Activated CD4-positive, alpha-beta T cell treated with anti-CD3 and anti-CD28 coated beads, Interleukin-2, amount 50 U/mL, for 1 hour (primary cell): ENCODE measurements around the gene RAD51B.
A peak's percentile ranks its signal among the peaks of the same experiment; 100 is the strongest.

Experiments
- DNase-seq: peaks from one replicate; pipeline ENCODE4 v3.0.0-alpha.2; 2020

RAD51B gene

GRCh38 chr14:68730348-68730747, 910.8 kb downstream of the RAD51B start:
- no peak for DNase-seq

- DNase-seq = no peak
Observed at GRCh38 chr14:68730811-68731425, 911.3 kb downstream of the RAD51B start.

DNA sequence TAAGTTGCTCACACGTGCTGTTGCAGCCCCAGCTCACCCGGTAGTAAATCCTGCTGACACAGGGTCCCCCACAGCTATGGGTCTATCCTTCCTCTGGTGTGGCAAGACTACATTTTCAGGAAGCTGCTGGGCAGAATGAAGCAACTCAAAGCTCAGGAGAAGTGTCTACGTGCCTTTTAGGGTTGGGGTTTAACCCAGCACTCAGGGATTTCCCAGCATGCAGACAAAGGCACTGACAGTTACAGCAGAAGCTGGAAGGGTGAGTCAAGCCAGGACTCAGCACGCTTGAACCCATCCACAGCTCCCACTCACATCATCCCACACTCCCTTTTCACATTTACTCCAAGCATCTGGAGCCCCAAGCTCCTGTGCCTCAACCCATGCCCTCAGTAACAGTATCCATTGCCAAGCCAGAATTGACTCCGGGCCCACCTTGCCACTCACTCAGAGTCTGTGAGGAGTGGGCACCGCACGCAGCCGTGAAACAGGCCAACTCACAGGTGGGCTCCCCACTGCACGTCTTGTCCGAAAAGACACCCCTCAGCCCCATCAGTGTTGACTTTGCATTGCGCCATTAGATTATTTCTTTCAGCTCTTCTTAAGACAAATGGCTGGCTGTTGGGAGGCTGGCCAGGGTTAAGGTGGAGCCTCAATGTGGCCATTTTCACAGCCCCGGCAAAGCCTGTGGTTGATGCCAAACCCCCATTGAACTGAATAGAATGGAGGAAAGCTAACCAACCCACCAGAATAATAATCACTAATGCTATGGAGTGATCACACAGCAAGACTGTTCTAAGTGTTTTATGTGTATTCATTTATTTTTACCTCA, 913.7 kb downstream of the RAD51B start:
- DNase-seq = no peak

- peak; percentile 26 for DNase-seq
Observed at GRCh38 chr14:68734231-68734732, 914.7 kb downstream of the RAD51B start.

DNA sequence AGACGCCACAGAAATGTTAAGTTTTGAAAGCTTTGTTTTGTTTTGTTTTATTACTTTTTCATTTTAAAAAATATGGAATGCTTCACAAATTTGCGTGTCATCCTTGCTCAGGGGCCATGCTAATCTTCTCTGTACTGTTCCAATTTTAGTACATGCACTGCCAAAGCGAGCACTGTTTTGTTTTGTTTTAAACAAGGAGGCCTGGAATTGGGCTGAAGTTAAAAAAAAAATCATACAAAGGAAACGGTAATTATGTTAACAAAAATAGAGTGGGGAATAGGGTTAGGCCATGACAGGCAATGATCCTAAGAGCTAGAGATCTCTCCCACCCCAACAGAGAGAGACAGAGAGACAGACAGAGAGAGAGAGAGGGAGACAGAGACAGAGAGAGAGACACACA, 916.3 kb downstream of the RAD51B start:
- DNase-seq = no peak

DNA sequence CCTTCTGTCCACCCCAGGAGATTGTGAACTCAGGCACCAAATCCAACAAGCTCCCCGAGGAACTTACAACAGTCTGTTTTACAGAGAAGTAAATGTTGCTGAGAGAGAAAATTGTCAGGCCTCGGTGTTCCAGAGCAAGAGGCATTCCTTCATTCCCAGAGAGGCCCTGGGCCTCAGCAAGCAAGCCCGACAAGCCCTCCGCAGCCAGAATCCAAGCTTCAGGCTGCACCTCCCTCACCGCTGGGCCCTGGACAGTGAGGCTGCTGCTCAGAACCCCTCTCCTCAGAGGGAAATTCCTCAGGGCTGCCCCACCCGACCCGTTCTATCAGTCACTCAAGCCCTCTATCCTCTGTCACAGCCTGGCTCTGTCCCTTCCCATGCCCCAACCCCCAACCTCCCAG, 916.9 kb downstream of the RAD51B start:
- no peak for DNase-seq

GRCh38 chr14:68737086-68737485, 917.5 kb downstream of the RAD51B start:
- no peak for DNase-seq

GRCh38 chr14:68738559-68738958, 919.0 kb downstream of the RAD51B start:
- no peak for DNase-seq

GRCh38 chr14:68739701-68740100, 920.1 kb downstream of the RAD51B start:
- DNase-seq = no peak

DNA sequence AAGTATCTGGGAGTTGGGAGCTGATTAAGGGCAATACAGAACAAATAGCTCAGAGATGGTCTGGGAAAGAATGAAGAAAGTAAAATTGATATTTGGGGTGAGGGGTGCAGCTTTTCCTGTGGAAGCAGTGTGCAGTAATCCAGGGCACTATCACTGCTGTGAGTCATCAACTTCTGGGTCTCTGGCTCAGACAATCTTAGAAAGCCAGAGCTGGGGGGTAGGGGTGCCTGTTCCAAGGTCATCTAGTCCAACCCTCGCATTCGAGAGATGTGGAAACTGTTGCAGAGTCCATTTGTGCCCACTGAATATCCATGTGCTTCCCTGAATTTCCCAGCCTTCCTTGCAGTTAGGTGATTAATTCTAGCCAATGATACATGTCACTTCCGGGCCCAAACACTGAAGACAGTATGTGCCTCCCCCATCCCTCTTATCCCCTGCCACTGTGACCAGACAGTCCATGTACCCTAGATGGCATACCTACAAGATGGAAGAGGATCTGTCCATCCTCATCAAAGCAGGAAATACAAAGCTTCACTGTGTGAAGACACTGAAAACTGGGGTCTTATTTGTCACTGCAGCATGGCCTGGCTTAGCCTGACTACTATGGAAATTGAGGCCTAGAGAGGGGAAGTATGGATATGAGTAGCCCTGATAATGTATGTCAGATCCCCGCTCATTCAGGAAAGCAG, 921.4 kb downstream of the RAD51B start:
- no peak for DNase-seq

GRCh38 chr14:68741477-68741791, 921.9 kb downstream of the RAD51B start:
- no peak for DNase-seq

DNA sequence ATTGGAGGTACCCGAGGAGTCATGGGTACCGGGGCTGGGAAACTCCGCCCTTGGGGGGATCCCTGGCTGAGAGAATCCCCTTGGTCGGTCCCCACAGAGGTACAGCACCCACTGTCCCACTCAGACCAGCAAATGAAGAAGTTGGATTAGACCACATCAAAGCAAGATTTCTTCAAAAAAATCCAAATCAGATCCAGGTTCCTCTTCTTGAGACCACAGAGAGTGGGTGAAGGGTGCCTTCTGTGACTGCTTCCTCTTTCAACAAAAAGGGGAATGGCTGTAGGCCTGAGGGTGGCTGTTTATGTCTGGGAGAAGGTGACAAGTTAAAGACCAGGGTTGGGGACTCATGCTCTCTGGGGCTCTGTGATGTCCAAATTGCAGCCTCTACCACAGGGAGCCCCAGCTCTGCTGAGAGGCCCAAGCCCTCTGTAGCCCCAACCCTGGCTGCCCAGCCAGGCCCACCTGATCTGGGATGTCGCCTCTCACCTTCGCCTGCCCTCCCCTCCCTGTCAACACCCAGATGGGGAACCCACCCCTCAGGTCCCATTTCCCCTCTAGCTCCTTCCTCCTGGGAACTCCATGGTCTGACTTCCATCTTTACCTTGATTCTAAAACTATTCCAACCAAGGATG, 922.4 kb downstream of the RAD51B start:
- DNase-seq = no peak

- no peak for DNase-seq
Observed at GRCh38 chr14:68744613-68745012, 925.0 kb downstream of the RAD51B start.

GRCh38 chr14:68747393-68747792, 927.8 kb downstream of the RAD51B start:
- DNase-seq = no peak

- no peak for DNase-seq
Observed at GRCh38 chr14:68748260-68748659, 928.7 kb downstream of the RAD51B start.

DNA sequence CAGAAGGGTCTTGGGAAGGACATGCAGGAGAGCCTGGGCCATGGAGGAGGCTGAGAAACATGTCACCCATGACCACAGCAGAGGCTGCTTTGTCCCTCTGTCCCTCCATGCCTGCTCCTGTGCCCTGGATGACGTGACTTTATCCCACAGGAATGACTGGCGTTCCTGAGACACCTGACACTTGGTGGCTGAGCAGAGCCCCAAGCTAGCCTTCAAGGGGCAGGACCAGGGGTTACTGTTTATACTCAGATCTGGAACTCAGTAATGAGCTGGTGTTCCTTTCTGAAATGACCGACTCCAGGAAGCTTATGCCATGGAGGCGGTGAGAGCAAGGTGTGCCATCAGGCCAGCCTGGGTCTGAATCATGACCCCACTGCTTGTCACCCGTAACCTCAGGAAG, 929.1 kb downstream of the RAD51B start:
- no peak for DNase-seq

- no peak for DNase-seq
Observed at GRCh38 chr14:68749487-68750475, 930.2 kb downstream of the RAD51B start.

GRCh38 chr14:68752271-68753006, 932.9 kb downstream of the RAD51B start:
- no peak for DNase-seq

- no peak for DNase-seq
Observed at GRCh38 chr14:68753690-68754089, 934.1 kb downstream of the RAD51B start.

- DNase-seq = no peak
Observed at GRCh38 chr14:68755016-68755353, 935.4 kb downstream of the RAD51B start.

DNA sequence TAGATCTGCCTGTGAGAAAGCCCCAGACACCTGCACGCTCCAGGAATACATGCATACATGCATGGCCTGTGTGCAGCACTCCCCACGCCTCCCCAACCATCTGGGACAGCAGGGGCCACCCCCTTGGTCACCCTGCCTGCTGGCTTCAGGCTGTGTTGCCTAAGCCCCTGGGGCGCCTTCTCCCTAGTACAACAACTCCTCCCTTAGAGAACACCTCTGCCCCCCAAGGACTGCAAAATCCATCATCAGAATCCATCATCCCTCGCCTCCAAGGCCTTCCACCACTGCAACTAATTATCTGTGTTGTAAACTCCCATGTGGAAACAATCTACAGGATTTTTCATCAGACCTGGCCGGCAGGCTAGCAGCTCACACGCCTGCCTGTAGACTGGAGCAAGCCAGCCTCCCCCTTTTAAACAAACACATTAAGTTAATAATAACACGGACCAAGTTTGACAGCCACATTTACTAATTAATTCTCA, 936.5 kb downstream of the RAD51B start:
- DNase-seq = no peak
